DMS 273 (cell line): ENCODE results near the gene OR2D3.
"Not testable (repeated sequence)": the region's sequence is repeated elsewhere in the genome, so short reads cannot be mapped to it uniquely, and the experiment has no call there.

Experiments used
- DNase-seq: peaks from one replicate; lab custom pipeline; 2025; ENCODE audit not compliant: unreplicated experiment; lab: John Stamatoyannopoulos, UW

OR2D3 gene

GRCh38 chr11:6927030-6927617 lies 6.3 kb downstream of the OR2D3 start:
- DNase-seq, result no peak

GRCh38 chr11:6928916-6929315 lies 8.1 kb downstream of the OR2D3 start:
- DNase-seq, result no peak

GRCh38 chr11:6931146-6931713 lies 10.4 kb downstream of the OR2D3 start:
- no peak for DNase-seq

- no peak for DNase-seq
Measured at GRCh38 chr11:6932145-6932544, 11.3 kb downstream of the OR2D3 start.

GRCh38 chr11:6941970-6942369 lies 21.2 kb downstream of the OR2D3 start:
- DNase-seq, result no peak

GRCh38 chr11:6943131-6943530 lies 22.3 kb downstream of the OR2D3 start:
- no peak for DNase-seq

- not testable (repeated sequence) for DNase-seq
Measured at GRCh38 chr11:6954248-6954647, 33.4 kb downstream of the OR2D3 start.

- no peak for DNase-seq
Measured at GRCh38 chr11:6962141-6962540, 41.3 kb downstream of the OR2D3 start.

- no peak for DNase-seq
Measured at GRCh38 chr11:6962673-6963072, 41.9 kb downstream of the OR2D3 start.

GRCh38 chr11:6968816-6969215 lies 48.0 kb downstream of the OR2D3 start:
- no peak for DNase-seq

- DNase-seq, result not testable (repeated sequence)
Measured at GRCh38 chr11:6969854-6970253, 49.1 kb downstream of the OR2D3 start.
